Hepatocyte (in vitro differentiated cells): ENCODE data around the gene LRIG3.
"Not testable (repeated sequence)": the region's sequence is repeated elsewhere in the genome, so short reads cannot be mapped to it uniquely, and the experiment has no call there.

Experiments used
- CTCF ChIP-seq: fragments of 200-600 bp; sonication (generic); IDR thresholded peaks from 2 replicates; pipeline ENCODE4 v1.5.1; 2016; ENCODE audit warnings: antibody characterized with exemption, mild to moderate bottlenecking; ENCODE audit not compliant: poor library complexity
- EZH2phosphoT487 ChIP-seq: fragments of 200-600 bp; sonication (generic); IDR thresholded peaks from one replicate; pipeline ENCODE4 v1.6.1; 2018; ENCODE audit warnings: antibody characterized with exemption, mild to moderate bottlenecking, low read depth, moderate library complexity; ENCODE audit not compliant: unreplicated experiment, severe bottlenecking

GRCh38 chr12:58857206-58857605 lies 63.1 kb downstream of the LRIG3 start:
- not testable (repeated sequence) for TF ChIP-seq EZH2phosphoT487, CTCF
